Embryonic facial prominence (tissue), 1 donor: ENCODE results near the gene ATP6V1B1.
"Not testable (repeated sequence)": the region's sequence is repeated elsewhere in the genome, so short reads cannot be mapped to it uniquely, and the experiment has no call there.

ENCODE experiments used
- DNase-seq: peaks from one replicate; pipeline ENCODE4 v3.0.0-alpha.2; 2016; ENCODE audit errors: extremely low spot score

The ATP6V1B1 gene

GRCh38 chr2:70988151-70988550 lies 52.5 kb downstream of the ATP6V1B1 start:
- no peak for DNase-seq

GRCh38 chr2:70988726-70989648 lies 53.3 kb downstream of the ATP6V1B1 start:
- DNase-seq, result no peak

- no peak for DNase-seq
Measured at GRCh38 chr2:70990216-70990615, 54.5 kb downstream of the ATP6V1B1 start.

GRCh38 chr2:70991142-70991541 lies 55.4 kb downstream of the ATP6V1B1 start:
- DNase-seq, result no peak

- DNase-seq, result no peak
Measured at GRCh38 chr2:70991742-70992141, 56.0 kb downstream of the ATP6V1B1 start.

- DNase-seq, result no peak
Measured at GRCh38 chr2:70992945-70993853, 57.5 kb downstream of the ATP6V1B1 start.

GRCh38 chr2:70994009-70994698 lies 58.5 kb downstream of the ATP6V1B1 start:
- DNase-seq, result no peak

- peak; percentile 40 for DNase-seq
Measured at GRCh38 chr2:70994699-70995425, 59.2 kb downstream of the ATP6V1B1 start, which contains the start of gene TEX261. TSS of gene TEX261 (minus strand) at chr2:70994873. CDS start at chr2:70994757, 116 bp downstream.

- no peak for DNase-seq
Measured at GRCh38 chr2:70995426-70995729, 59.7 kb downstream of the ATP6V1B1 start.

- DNase-seq, result not testable (repeated sequence)
Measured at GRCh38 chr2:70998885-70999284, 63.2 kb downstream of the ATP6V1B1 start.

- DNase-seq, result no peak
Measured at GRCh38 chr2:70999362-70999761, 63.7 kb downstream of the ATP6V1B1 start.

GRCh38 chr2:70999931-71000330 lies 64.2 kb downstream of the ATP6V1B1 start:
- not testable (repeated sequence) for DNase-seq

- DNase-seq, result no peak
Measured at GRCh38 chr2:71000780-71001591, 65.3 kb downstream of the ATP6V1B1 start.

GRCh38 chr2:71001592-71001927 lies 65.9 kb downstream of the ATP6V1B1 start:
- no peak for DNase-seq

GRCh38 chr2:71001981-71002570 lies 66.4 kb downstream of the ATP6V1B1 start:
- no peak for DNase-seq

- DNase-seq, result no peak
Measured at GRCh38 chr2:71003396-71003795, 67.7 kb downstream of the ATP6V1B1 start.

- DNase-seq, result no peak
Measured at GRCh38 chr2:71003966-71004755, 68.5 kb downstream of the ATP6V1B1 start.

GRCh38 chr2:71004857-71005256 lies 69.2 kb downstream of the ATP6V1B1 start:
- DNase-seq, result no peak
